Kidney capillary endothelial cell (primary cell): ENCODE results near the gene MYO3B.
"Not testable (repeated sequence)": the region's sequence is repeated elsewhere in the genome, so short reads cannot be mapped to it uniquely, and the experiment has no call there.

Experiments
- DNase-seq: peaks from one replicate; pipeline ENCODE4 v3.0.0-alpha.2; 2018; ENCODE audit warnings: low spot score

The MYO3B gene

GRCh38 chr2:170468557-170468956, 290.6 kb downstream of the MYO3B start:
- no peak for DNase-seq

- not testable (repeated sequence) for DNase-seq
Measured at GRCh38 chr2:170472498-170472897, 294.6 kb downstream of the MYO3B start.

DNA sequence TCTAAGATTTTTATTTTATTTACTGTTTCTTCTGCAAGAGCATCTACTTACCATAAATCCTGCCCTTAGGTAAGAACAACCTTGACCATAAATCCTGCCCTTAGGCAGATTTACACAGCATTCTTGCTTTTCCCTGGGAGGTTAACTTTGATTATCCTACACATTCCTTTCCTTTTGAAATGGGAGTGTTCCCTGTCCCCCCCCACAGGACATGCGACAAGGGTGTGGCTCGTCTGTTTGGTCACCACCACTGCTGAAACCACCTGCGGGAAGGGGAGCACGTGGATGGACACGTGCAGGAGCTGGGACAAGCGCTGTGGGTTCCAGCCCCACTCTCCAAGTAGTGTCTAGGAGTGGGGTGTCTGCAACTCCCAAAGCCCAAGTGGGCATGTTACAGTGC, 297.9 kb downstream of the MYO3B start:
- no peak for DNase-seq

GRCh38 chr2:170477630-170478029, 299.7 kb downstream of the MYO3B start:
- no peak for DNase-seq

DNA sequence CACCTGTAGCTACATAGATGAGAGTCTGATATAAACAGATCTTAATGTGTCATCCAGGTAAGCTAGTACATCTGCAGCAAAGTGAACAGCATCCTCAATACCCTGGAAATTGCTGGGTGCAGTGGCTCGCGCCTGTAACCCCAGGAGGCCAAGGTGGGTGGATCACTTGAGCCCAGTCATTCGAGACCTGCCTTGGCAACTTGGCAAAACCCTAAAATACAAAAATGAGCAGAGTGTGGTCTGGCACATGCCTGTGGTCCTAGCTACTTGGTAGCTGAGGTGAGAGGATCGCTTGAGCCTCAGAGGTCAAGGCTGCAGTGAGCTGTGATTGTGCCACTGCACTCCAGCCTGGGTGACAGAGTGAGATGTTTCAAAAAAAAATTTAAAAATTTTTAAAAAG, 303.3 kb downstream of the MYO3B start:
- DNase-seq: no peak

- no peak for DNase-seq
Measured at GRCh38 chr2:170484552-170484951, 306.6 kb downstream of the MYO3B start.

DNA sequence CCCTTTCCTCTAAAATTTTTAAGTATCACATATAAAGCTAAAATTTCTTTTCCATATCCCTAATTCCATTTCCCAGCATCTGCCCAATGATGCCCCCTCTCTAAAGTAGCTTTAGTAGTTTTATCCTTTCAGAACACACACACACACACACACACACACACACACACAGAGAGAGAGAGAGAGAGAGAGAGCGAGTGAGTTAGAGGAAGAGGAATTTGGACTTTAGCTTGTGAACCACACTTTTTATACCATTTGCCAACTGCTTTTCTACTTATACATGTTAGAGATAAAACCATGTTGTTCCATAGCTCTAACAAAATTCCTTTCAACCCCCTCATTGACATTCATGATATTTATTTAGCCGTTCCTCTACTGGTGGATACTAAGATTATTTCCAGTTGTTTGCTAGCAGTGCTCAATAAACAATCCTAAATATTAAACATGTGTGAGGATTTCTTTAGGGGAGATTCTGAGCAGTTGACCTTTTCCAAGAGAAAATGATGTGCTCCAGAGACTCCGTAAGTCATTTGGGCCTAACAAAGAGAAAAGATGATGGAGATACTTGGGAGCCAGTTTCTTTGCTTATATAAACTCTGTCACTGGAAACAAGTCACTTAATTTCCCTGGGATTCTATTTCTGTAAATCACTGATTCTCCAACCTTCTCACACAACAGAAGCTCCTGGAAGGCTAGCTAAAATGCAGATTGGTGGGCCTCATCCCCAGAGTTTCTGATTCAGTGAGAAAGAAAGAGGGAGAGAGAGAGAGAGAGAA, 307.5 kb downstream of the MYO3B start:
- no peak for DNase-seq

- DNase-seq: no peak
Measured at GRCh38 chr2:170486730-170487129, 308.8 kb downstream of the MYO3B start.

DNA sequence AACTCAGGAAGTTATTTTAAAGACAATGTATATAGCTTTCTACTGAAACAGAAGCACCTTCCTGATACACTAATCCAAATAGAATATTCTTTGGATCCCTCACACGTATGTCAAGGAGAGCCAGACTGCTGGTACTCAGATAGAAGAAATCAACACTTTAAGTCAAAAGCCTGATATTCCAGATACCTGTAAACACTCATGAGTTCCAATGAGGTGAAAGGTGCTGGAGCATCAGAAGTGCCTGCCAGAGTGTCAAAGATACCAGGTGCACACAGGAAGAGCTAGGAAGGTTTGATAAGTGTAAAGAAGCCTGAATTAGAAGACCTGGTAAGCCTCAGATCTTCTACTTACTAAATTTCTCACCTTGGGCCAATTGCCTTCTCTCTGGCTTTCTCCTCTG, 310.9 kb downstream of the MYO3B start:
- no peak for DNase-seq

DNA sequence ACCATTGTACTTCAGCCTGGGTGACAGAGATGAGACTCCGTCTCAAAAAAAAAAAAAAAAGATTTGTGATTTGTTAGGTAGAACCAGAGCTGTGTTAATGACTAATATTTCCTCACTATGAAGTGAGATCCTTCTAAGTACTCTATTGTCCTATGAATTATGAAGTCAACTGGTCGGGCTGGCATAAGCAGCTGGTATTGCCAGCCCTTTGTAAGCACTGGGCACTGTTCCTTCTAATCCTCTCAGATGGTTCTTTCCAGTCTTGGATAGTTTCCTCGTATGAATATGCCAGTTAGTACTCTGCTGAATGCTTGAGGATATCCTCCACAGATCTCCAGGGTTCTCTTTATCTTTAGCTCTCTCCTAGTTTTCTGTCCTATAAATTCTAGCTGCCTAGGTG, 314.1 kb downstream of the MYO3B start:
- DNase-seq: no peak

- DNase-seq: no peak
Measured at GRCh38 chr2:170493426-170494097, 315.6 kb downstream of the MYO3B start.

DNA sequence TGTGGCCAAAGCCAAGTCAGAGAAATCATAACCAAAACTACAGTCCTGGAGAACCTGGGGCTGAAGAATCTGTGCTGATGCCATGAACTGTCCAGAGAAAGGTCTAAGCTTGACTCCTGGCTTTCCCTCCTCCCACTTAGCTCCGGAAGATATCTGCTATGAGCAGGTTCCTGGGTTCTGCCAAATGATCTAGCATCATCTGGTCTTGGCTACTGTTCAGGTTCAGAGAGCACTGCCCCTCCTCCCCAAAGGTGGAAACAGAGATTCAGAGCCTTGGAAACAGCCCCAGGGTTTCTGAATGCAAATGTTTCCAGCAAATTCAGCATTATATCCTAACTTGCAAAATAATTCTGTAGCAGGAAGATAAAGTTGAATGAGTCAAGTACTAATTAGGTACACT, 317.9 kb downstream of the MYO3B start:
- DNase-seq: no peak

- no peak for DNase-seq
Measured at GRCh38 chr2:170498619-170499018, 320.7 kb downstream of the MYO3B start.

DNA sequence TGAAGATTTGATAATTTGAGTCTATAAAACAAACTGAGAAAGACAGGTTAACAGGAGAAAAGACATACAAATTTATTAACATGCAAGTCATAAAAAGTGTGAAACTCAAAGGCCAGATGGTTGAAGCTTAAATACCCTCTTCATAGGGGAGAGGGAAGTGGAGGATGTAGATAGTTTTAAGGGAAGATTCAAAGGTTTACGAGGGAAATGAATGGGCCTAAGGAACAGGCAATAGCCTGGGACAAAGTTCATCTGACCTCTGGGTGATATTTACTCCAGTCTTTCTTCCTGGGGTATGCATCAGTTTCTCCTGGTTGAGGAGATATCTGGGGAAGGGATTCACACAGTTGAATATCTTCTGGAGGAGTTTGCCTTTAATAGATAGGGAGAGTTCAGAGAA, 322.2 kb downstream of the MYO3B start:
- DNase-seq: no peak

DNA sequence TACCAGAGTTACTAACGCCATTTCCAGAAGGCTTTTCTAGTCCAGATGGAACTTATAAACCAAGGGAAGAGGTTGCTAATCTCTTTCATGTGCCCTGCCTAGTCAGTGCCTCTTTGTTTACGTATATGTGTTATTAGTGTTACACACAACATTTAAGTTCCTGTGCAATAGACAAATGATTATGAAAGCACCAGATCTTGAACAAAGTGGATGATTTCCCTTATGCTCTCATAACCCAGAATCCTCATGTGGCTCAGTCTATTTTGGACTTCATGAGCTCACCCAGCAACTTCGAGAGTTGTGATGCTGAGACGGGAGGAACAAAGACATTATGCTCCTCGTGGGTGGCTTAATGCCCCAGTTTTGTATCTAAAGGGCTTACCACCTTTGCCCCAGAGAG, 322.8 kb downstream of the MYO3B start:
- no peak for DNase-seq

DNA sequence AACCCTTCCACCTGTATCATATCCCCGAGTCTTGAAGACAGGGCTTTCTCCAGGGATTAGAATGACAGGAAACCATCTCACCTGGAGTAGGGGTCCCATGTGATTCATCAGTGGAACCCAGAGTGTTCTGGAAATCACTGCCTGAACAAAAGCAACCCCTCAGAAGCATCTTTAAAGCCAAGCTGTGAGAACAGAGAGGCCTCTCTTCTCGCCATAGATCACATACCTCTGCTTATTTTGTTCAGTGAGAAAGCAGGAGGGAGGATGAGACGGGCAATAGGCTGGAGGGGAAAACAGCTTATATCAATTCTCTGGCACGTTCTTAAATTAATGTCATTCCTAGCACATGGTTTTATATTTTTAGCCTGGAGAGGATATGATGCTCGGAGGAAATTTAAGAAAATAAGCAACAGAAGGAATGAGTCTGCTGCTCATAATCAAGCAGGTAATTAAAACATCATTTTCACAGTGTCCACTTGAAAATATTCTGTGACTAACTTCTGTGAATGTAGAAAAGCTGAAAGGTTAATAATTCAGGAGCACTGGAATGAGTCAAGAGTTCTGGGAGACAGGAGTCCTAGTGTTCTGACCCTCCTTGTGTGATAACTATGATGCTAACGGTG, 323.6 kb downstream of the MYO3B start:
- no peak for DNase-seq

DNA sequence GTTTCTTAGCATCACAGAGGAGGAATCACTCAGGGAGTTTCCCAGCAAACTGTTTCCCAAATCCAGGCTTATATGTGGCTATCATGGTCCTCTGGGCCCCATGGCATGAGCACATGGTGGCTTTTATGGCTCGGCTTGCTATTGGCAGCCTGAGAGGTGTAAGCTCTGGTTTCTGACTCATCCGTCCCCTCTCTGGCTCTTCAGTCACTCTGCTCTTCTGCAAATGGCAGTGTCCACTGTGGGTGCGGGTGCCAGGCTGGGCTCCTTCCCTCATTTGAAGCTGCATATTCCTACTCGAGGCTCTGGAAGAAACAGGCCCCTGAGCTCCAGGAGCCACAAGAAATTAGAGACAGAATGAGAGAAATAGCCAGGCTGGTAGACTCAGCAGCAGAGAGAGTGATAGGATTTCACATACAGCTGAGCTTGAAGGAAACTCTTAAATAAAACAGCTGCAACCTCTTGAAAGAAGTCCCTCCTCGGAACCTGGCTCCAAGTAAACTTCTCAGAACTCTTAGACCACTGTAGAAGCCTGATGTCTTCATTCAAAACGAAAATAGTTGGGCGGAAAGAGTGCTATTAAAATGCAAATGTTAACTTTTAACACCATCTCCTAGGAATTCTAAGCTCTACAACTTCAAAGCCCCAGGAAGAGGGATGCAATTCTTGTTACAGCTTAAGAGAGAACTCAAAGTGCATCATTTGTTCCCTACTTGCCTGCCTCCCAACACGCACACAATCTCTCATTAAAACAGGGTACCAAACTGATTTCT, 324.6 kb downstream of the MYO3B start:
- no peak for DNase-seq

DNA sequence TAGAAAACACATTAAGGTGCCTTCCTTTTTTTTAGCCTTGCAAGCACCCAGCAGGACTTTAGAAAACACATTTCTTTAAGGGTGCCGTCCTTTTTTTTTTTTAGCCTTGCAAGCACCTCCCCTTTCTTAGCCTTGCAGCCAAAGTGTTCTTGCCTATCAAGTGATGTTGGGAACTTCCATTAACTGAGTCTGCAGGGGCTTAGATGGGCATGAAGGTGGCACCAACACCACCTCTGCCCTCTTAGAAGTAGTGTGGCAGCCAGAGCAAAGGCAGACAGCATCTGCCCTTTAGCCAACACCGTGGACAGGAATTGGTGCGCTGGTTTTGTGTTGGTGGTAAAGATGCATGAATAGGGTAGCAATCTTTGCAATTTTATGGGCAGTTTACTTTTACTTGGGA, 325.6 kb downstream of the MYO3B start:
- no peak for DNase-seq

DNA sequence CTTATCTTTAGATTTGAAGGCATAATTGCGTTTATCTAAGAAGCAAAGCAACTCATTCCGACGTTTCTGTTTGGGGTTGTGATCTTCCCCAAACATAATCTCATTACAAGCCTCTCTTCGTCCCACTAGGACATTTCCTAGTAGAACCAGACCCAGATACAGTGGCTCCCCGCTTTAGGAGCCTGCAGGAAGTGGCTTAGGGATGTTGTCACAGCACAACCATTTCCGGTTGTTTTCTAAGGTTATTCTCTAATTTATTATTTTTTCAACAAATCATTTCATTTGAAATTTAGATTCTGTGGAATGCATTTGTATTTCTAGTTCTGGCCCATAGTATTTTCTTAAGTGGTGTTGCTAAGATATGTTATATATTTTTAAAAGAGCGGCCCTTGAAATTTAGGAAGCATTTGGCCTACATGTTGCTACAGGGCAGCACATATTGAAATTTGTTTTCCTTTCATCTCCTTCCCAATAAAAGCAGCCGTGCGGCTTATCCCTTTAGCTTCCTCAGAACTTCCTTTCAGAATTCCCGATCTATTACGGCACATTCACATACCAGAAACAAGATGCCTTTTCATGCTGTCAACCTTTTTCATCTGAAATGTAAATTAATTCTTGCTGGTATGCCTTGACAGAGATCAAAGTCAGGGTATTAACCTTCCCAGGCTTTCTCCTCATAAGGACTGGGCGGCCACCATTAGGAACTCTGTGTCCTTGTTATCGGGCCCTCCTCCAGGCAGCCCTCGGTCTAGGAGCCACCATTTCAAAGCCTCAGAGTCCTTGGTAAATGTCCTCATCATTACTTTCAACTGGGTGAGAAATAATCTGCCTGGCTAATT, 326.2 kb downstream of the MYO3B start:
- DNase-seq: peak; percentile 81

GRCh38 chr2:170504810-170505145, 326.8 kb downstream of the MYO3B start:
- no peak for DNase-seq

- no peak for DNase-seq
Measured at GRCh38 chr2:170505631-170506275, 327.8 kb downstream of the MYO3B start.
